ENCODE measurements around the gene MYL7.

The MYL7 gene

GRCh38 chr7:44098092-44099068, 42.8 kb downstream of the MYL7 start:
- DNase-seq = no peak

- DNase-seq = no peak
These were observed 43.8 kb downstream of the MYL7 start for GRCh38 chr7:44097064-44097932.

GRCh38 chr7:44096326-44096881, 44.7 kb downstream of the MYL7 start:
- no peak for DNase-seq

- no peak for DNase-seq
These were observed 45.4 kb downstream of the MYL7 start for GRCh38 chr7:44095781-44096180.

GRCh38 chr7:44094883-44095592, 46.1 kb downstream of the MYL7 start:
- no peak for DNase-seq

- DNase-seq = no peak
These were observed 46.8 kb downstream of the MYL7 start for GRCh38 chr7:44094365-44094764.

- no peak for DNase-seq
These were observed 48.0 kb downstream of the MYL7 start for GRCh38 chr7:44093102-44093641.

Measured in NCI-H2081 (cell line).